ENCODE data around the gene FLNC. TPM values are rescaled to one million over a fixed set of nuclear protein-coding genes. Genes with fewer than 3 reads are reported as not detected.

FLNC gene
- total and polyA plus RNA-seq, 2 of the 4 experiments (the other 2 are of a cell fraction), result 116 to 154 TPM

DNA sequence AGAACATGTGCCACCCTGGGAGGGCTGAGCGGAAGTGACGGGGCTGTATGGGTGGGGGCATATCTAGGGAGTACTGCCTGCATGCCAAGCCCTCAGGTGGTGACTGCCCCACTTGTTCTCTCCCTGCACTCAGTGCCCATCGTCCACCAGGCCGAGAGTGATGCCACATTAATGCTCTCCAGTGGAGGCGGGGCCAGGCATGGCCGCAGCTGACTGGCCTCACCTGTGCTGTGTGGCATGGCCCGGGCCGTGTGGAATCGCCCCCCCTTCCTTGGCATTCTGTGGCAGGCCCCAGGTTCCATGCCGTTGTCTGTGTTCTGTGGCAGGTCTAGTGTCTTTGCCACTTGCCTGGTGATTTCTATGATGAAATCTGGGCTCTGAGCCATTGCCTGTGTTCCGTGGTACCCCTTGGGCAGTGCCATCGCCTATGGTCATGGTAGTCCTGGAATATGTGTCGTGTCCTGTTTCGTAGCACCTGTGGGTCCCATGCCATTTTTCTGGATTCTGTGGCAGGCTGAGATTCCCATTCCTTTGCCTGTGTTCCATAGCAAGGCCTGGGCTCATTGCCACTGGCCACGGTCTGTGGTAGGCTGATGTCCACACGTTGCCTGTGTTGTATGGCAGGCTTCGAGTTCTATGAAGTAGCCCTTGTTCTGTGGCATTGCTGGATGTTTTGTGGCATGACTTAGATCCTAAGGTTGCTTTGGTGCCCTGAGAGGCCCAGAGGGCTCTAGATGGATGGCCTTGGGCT lies 8.9 kb downstream of the FLNC start:
- no peak overlapping the region for H3K27ac ChIP-seq (ENCODE audit: insufficient read depth, low read length)
- no peak for TF ChIP-seq CHD1 (IDR thresholded peaks at IDR 0.05; ENCODE audit: low read depth, low read length)
- TF ChIP-seq RAD21 (IDR thresholded peaks at IDR 0.05; ENCODE audit: low read length), result no peak
- no peak for TF ChIP-seq RFX5 (IDR thresholded peaks at IDR 0.05; ENCODE audit: low read depth, low read length)
- TF ChIP-seq, protein P1, sequence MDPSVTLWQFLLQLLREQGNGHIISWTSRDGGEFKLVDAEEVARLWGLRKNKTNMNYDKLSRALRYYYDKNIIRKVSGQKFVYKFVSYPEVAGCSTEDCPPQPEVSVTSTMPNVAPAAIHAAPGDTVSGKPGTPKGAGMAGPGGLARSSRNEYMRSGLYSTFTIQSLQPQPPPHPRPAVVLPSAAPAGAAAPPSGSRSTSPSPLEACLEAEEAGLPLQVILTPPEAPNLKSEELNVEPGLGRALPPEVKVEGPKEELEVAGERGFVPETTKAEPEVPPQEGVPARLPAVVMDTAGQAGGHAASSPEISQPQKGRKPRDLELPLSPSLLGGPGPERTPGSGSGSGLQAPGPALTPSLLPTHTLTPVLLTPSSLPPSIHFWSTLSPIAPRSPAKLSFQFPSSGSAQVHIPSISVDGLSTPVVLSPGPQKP (IDR thresholded peaks at IDR 0.05; ENCODE audit: borderline replicate concordance, low read depth, low read length), result no peak
- TF ChIP-seq MXI1 (IDR thresholded peaks at IDR 0.05; ENCODE audit: borderline replicate concordance, low read depth, low read length), result no peak
- TF ChIP-seq SMC3 (IDR thresholded peaks at IDR 0.05; ENCODE audit: low read depth, low read length), result no peak
- TF ChIP-seq NFE2L2 (IDR thresholded peaks at IDR 0.05; ENCODE audit: low read depth, low read length), result no peak
- TF ChIP-seq, protein P2, sequence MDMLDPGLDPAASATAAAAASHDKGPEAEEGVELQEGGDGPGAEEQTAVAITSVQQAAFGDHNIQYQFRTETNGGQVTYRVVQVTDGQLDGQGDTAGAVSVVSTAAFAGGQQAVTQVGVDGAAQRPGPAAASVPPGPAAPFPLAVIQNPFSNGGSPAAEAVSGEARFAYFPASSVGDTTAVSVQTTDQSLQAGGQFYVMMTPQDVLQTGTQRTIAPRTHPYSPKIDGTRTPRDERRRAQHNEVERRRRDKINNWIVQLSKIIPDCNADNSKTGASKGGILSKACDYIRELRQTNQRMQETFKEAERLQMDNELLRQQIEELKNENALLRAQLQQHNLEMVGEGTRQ (IDR thresholded peaks at IDR 0.05; ENCODE audit: low read depth, low read length), result no peak
- no peak for TF ChIP-seq BHLHE40 (IDR thresholded peaks at IDR 0.05; ENCODE audit: low read depth, low read length)
- H3K9ac ChIP-seq (ENCODE audit: low read depth, low read length), result no peak overlapping the region
- no TSS peak for BruUV-seq (replicated peaks)
- H3K14ac ChIP-seq (replicated peaks; ENCODE audit: low read depth, low read length), result no peak overlapping the region
- no peak overlapping the region for H2AK9ac ChIP-seq (replicated peaks; ENCODE audit: low read depth, low read length, poor library complexity)
- no peak overlapping the region for H4K91ac ChIP-seq (ENCODE audit: insufficient read depth, low read depth, low read length)
- ATAC-seq (ENCODE audit: low read depth), result no peak
- no peak overlapping the region for H3K4ac ChIP-seq (ENCODE audit: low read depth, low read length)
- H2BK20ac ChIP-seq (ENCODE audit: low read depth, low read length), result no peak overlapping the region
- ChIA-PET POLR2A (ENCODE audit: unreplicated experiment) (no interaction called here), CTCF (no interaction called here)
- H3K9me1 ChIP-seq (ENCODE audit: insufficient read depth, low read length), result no peaks in the 10 kb centered on the region; the same call in 1 of the 2 replicates
- H3K79me1 ChIP-seq (ENCODE audit: low read depth in 1 of 2, low read length in 2 of 2), result peaks cover 30 to 89% of the 10 kb centered on the region in 2 experiments
- no peaks in the 10 kb centered on the region for H3K27me3 ChIP-seq (ENCODE audit: control insufficient read depth, insufficient read depth, low read length)
- dilution Hi-C loops (cut with HindIII; ENCODE audit: low sequenced_read_pairs, unreplicated experiment), result no loop called here
- H3K4me3 ChIP-seq (ENCODE audit: insufficient read depth, low read depth, low read length), result no peak overlapping the region
- H2BK15ac ChIP-seq (ENCODE audit: low read depth, low read length), result no peak overlapping the region
- H3K4me2 ChIP-seq (ENCODE audit: low read depth, low read length), result no peak overlapping the region
- peaks cover 100% of the 10 kb centered on the region for H4K20me1 ChIP-seq (ENCODE audit: insufficient read depth, low read length)
- H3K18ac ChIP-seq (ENCODE audit: low read depth, low read length), result no peak overlapping the region
- H2BK5ac ChIP-seq (ENCODE audit: low read depth, low read length, poor library complexity, severe bottlenecking), result peak overlapping the region; percentile 5
- H3K23ac ChIP-seq (ENCODE audit: low read depth, low read length), result no peak overlapping the region
- H4K5ac ChIP-seq (ENCODE audit: low read depth, low read length), result no peak overlapping the region
- H3K4me1 ChIP-seq (ENCODE audit: control insufficient read depth, insufficient read depth, low read length), result peaks cover 14% of the 10 kb centered on the region
- H3K56ac ChIP-seq (ENCODE audit: extremely low read depth, insufficient read depth, low read length), result no peak overlapping the region
- H2AFZ ChIP-seq (replicated peaks; ENCODE audit: low read length, poor library complexity), result no peak overlapping the region
- no peak overlapping the region for H2BK120ac ChIP-seq (ENCODE audit: low read depth, low read length)
- DNase-seq, result no peak
- in situ Hi-C loops (cut with MboI; ENCODE audit: low sequenced_read_pairs), result no loop called here
- intact Hi-C loops (cut with micrococcal nuclease), result no loop called here
- H3K36me3 ChIP-seq (ENCODE audit: control insufficient read depth, insufficient read depth, low read length), result peaks cover 90% of the 10 kb centered on the region
- WGBS, 2 experiments (ENCODE audit: extremely low coverage in 2 of 2, insufficient read length in 1 of 2), result 100% methylated on average over 2 of the region's 17 CpGs; no CpG with 5 or more reads in 1 of the 2 experiments
- H4K8ac ChIP-seq (ENCODE audit: low read depth in 2 of 2, low read length in 2 of 2), result no peak overlapping the region
- H2AK5ac ChIP-seq (ENCODE audit: low read depth, low read length), result no peak overlapping the region
- no peaks in the 10 kb centered on the region for H3K9me3 ChIP-seq (ENCODE audit: control insufficient read depth, insufficient read depth, low read length)

Data from IMR-90 (cell line).